ENCODE measurements around the gene BCKDK.

BCKDK gene

DNA sequence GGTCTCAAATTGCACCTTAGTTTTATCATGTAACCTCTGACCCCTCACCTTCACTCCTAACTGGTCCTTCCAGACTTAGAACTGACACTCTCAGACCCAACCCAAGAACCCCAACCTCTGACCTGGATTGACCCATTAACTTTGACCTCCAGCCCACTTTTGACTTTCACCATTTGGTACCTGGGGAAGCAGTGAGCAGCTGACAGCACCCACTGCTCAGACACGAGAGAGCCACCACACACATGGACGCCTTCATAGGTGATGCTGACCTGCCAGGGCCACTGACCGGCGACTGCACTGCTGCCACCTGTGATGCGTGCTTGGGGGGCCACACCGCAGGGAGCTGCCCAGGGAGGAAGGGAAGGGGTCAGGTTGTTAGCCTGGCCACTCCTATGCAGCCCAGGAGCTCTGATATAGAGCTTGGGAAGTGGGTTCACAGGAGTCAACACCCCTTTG is 24.9 kb downstream of the BCKDK start:
- no peak for TF ChIP-seq ZNF423 (tag by site-specific recombination; IDR thresholded peaks at IDR 0.05)
- peak; percentile 51; the same call in 1 of the 2 replicates for TF ChIP-seq BCL11B (tag by site-specific recombination; IDR thresholded peaks at IDR 0.05; ENCODE audit: low read depth)
- TF ChIP-seq, protein P1, sequence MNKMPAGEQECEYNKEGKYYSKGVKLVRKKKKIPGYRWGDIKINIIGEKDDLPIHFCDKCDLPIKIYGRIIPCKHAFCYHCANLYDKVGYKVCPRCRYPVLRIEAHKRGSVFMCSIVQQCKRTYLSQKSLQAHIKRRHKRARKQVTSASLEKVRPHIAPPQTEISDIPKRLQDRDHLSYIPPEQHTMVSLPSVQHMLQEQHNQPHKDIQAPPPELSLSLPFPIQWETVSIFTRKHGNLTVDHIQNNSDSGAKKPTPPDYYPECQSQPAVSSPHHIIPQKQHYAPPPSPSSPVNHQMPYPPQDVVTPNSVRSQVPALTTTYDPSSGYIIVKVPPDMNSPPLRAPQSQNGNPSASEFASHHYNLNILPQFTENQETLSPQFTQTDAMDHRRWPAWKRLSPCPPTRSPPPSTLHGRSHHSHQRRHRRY (tag by site-specific recombination; IDR thresholded peaks at IDR 0.05) = no peak
- TF ChIP-seq, protein P2, sequence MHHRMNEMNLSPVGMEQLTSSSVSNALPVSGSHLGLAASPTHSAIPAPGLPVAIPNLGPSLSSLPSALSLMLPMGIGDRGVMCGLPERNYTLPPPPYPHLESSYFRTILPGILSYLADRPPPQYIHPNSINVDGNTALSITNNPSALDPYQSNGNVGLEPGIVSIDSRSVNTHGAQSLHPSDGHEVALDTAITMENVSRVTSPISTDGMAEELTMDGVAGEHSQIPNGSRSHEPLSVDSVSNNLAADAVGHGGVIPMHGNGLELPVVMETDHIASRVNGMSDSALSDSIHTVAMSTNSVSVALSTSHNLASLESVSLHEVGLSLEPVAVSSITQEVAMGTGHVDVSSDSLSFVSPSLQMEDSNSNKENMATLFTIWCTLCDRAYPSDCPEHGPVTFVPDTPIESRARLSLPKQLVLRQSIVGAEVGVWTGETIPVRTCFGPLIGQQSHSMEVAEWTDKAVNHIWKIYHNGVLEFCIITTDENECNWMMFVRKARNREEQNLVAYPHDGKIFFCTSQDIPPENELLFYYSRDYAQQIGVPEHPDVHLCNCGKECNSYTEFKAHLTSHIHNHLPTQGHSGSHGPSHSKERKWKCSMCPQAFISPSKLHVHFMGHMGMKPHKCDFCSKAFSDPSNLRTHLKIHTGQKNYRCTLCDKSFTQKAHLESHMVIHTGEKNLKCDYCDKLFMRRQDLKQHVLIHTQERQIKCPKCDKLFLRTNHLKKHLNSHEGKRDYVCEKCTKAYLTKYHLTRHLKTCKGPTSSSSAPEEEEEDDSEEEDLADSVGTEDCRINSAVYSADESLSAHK (tag by site-specific recombination; IDR thresholded peaks at IDR 0.05) = no peak
- peak; percentile 69; the same call in 1 of the 2 replicates for TF ChIP-seq BCL11A (tag by site-specific recombination; IDR thresholded peaks at IDR 0.05; ENCODE audit: low read depth)
- no peak for TF ChIP-seq ZNF571 (tag by site-specific recombination; IDR thresholded peaks at IDR 0.05)
- peak; percentile 45; the same call in 1 of the 2 replicates for TF ChIP-seq ZBTB8A (tag by site-specific recombination; IDR thresholded peaks at IDR 0.05)
- TF ChIP-seq ZNF416 (tag by site-specific recombination; IDR thresholded peaks at IDR 0.05) = no peak
- POLR2A ChIA-PET = interaction anchor here (1.2 to 2.1 kb wide), 2 partner anchors 9 to 15 kb away, joined by 5 to 7 read pairs; partner anchors contain the start of gene KAT8
- CTCF ChIA-PET = interaction anchor here (1.2 kb wide), 1 partner anchor 9 kb away, joined by 5 read pairs; no protein-coding TSS in a partner anchor

DNA sequence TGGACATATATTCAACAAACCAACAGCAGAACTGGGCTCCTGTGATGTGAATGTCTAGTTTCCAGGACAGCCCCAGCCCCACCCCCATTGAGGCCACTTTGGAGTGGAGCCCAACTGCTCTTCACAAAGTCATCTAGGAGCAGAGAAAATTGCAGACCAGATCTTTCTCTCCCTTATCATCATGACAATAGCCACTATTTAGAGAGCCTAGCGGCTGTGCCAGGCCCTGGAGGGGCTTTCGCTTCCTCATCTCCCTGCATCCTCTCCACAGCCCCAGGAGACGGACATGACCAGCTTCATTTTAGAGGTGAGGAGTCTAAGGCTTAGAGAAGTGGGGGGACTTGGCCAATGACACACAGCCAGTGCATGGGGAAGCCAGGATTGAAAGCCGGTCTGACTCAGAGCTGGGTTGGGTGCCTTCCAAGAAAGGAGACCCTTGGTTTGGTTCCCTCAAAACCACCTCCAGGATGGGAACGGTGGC is 25.9 kb downstream of the BCKDK start:
- no peak for TF ChIP-seq ZNF501 (tag by site-specific recombination; IDR thresholded peaks at IDR 0.05)
- TF ChIP-seq, protein P3, sequence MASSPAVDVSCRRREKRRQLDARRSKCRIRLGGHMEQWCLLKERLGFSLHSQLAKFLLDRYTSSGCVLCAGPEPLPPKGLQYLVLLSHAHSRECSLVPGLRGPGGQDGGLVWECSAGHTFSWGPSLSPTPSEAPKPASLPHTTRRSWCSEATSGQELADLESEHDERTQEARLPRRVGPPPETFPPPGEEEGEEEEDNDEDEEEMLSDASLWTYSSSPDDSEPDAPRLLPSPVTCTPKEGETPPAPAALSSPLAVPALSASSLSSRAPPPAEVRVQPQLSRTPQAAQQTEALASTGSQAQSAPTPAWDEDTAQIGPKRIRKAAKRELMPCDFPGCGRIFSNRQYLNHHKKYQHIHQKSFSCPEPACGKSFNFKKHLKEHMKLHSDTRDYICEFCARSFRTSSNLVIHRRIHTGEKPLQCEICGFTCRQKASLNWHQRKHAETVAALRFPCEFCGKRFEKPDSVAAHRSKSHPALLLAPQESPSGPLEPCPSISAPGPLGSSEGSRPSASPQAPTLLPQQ (tag by site-specific recombination; IDR thresholded peaks at IDR 0.05) = no peak
- TF ChIP-seq SP7 (tag by site-specific recombination; IDR thresholded peaks at IDR 0.05) = 0 out of 2 replicates have a peak, but pooled peaks have one; percentile 10
- TF ChIP-seq ZNF776 (tag by site-specific recombination; IDR thresholded peaks at IDR 0.05; ENCODE audit: borderline replicate concordance) = no peak
- no peak for TF ChIP-seq ZNF473 (tag by site-specific recombination; IDR thresholded peaks at IDR 0.05)
- peak; percentile 38; the same call in 1 of the 2 replicates for TF ChIP-seq ZBTB8A (tag by site-specific recombination; IDR thresholded peaks at IDR 0.05)
- TF ChIP-seq ZNF768 (tag by site-specific recombination; IDR thresholded peaks at IDR 0.05) = no peak
- no peak for TF ChIP-seq ZIC2 (tag by site-specific recombination; IDR thresholded peaks at IDR 0.05)
- TF ChIP-seq ZNF433 (tag by site-specific recombination; IDR thresholded peaks at IDR 0.05; ENCODE audit: low read depth) = no peak
- TF ChIP-seq, protein P4, sequence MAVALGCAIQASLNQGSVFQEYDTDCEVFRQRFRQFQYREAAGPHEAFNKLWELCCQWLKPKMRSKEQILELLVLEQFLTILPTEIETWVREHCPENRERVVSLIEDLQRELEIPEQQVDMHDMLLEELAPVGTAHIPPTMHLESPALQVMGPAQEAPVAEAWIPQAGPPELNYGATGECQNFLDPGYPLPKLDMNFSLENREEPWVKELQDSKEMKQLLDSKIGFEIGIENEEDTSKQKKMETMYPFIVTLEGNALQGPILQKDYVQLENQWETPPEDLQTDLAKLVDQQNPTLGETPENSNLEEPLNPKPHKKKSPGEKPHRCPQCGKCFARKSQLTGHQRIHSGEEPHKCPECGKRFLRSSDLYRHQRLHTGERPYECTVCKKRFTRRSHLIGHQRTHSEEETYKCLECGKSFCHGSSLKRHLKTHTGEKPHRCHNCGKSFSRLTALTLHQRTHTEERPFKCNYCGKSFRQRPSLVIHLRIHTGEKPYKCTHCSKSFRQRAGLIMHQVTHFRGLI (tag by site-specific recombination; IDR thresholded peaks at IDR 0.05) = peak; percentile 82
- TF ChIP-seq GLI4 (tag by site-specific recombination; IDR thresholded peaks at IDR 0.05) = no peak
- ChIA-PET CTCF (interaction anchor here (1.2 kb wide), 1 partner anchor 8 kb away, joined by 5 read pairs; no protein-coding TSS in a partner anchor), POLR2A (interaction anchor here (1.0 to 1.1 kb wide), 2 partner anchors 17 to 46 kb away, joined by 3 to 5 read pairs; partner anchors contain the start of gene KAT8)
- no peak overlapping the region for H3K4me3 ChIP-seq (ENCODE audit: low read depth, low read length)
- peaks cover 0 to 35% of the 10 kb centered on the region in 2 experiments; a peak in 1 of 3 replicates for H3K36me3 ChIP-seq (ENCODE audit: control insufficient read depth in 2 of 2, insufficient read depth in 1 of 2, low read length in 2 of 2)
- peaks cover 11% of the 10 kb centered on the region; the same call in 1 of the 2 replicates for H3K4me1 ChIP-seq (ENCODE audit: control insufficient read depth, insufficient read depth, low read length)
- H3K9me3 ChIP-seq (ENCODE audit: control insufficient read depth, insufficient read depth, low read depth, low read length) = no peaks in the 10 kb centered on the region
- H3K27ac ChIP-seq (ENCODE audit: extremely low read depth, low read depth, low read length) = no peak overlapping the region

More for the DNA sequence above, 24.9 kb downstream of the BCKDK start:
- Histone ChIP-seq H3K36me3 (ENCODE audit: control insufficient read depth in 2 of 2, insufficient read depth in 1 of 2, low read length in 2 of 2) (peaks cover 0 to 43% of the 10 kb centered on the region in 2 experiments; a peak in 1 of 3 replicates), H3K4me1 (ENCODE audit: control insufficient read depth, insufficient read depth, low read length) (peaks cover 11% of the 10 kb centered on the region; the same call in 1 of the 2 replicates), H3K9me3 (ENCODE audit: control insufficient read depth, insufficient read depth, low read depth, low read length) (no peaks in the 10 kb centered on the region), H3K4me3 (ENCODE audit: low read depth, low read length) (no peak overlapping the region), H3K27ac (ENCODE audit: extremely low read depth, low read depth, low read length) (no peak overlapping the region)

Measured in HEK293 (cell line).